Dendritic cell treated with granulocyte-macrophage colony-stimulating factor and Interleukin-4, amounts not matched to agents 40 ng/mL and 50 ng/mL, for 4 days (primary cell): ENCODE data around the gene TCAF2.
"Not testable (repeated sequence)": the region's sequence is repeated elsewhere in the genome, so short reads cannot be mapped to it uniquely, and the experiment has no call there.

Experiments
- H3K27ac Mint-ChIP-seq: one replicate; pipeline ENCODE4 v1.8.0; 2022; ENCODE audit warnings: mild to moderate bottlenecking, mixed read lengths
- H3K27me3 Mint-ChIP-seq: one replicate; pipeline ENCODE4 v1.8.0; 2022; ENCODE audit warnings: mild to moderate bottlenecking, mixed read lengths
- H3K36me3 Mint-ChIP-seq: one replicate; pipeline ENCODE4 v1.8.0; 2022; ENCODE audit warnings: low read depth, mixed read lengths
- H3K4me1 Mint-ChIP-seq: one replicate; pipeline ENCODE4 v1.8.0; 2022; ENCODE audit warnings: low read depth, mixed read lengths
- H3K4me3 Mint-ChIP-seq: one replicate; pipeline ENCODE4 v1.8.0; 2022; ENCODE audit warnings: mild to moderate bottlenecking, moderate library complexity, mixed read lengths
- H3K9me3 Mint-ChIP-seq: one replicate; pipeline ENCODE4 v1.8.0; 2022; ENCODE audit warnings: mixed read lengths
- intact Hi-C: fragments of 100-400 bp; cut with micrococcal nuclease; formaldehyde crosslinking; loops from one replicate; pipeline ENCODE4 v1.15.0; 2022

Gene TCAF2

GRCh38 chr7:143620646-143621045 lies at the start of gene TCAF2:
Gene TCAF2, plus strand, starts transcription at chr7:143620974.
- H3K4me1 Mint-ChIP-seq, H3K27ac Mint-ChIP-seq, H3K27me3 Mint-ChIP-seq, H3K36me3 Mint-ChIP-seq, intact Hi-C loops, H3K9me3 Mint-ChIP-seq: not testable (repeated sequence)
- peak within 1 kb of the TSS; percentile 45 for H3K4me3 Mint-ChIP-seq

GRCh38 chr7:143571501-143571900 lies 49.3 kb upstream of the TCAF2 start, which contains the start of gene CTAGE15:
Gene CTAGE15, plus strand, starts transcription at chr7:143571801. Its CDS starts 17 bp downstream, at chr7:143571818.
- H3K27me3 Mint-ChIP-seq, H3K9me3 Mint-ChIP-seq, H3K4me1 Mint-ChIP-seq, intact Hi-C loops, H3K4me3 Mint-ChIP-seq, H3K36me3 Mint-ChIP-seq, H3K27ac Mint-ChIP-seq: not testable (repeated sequence)

GRCh38 chr7:143588183-143588582 lies 32.6 kb upstream of the TCAF2 start:
- H3K36me3 Mint-ChIP-seq, H3K4me1 Mint-ChIP-seq, intact Hi-C loops, H3K27ac Mint-ChIP-seq, H3K4me3 Mint-ChIP-seq, H3K27me3 Mint-ChIP-seq, H3K9me3 Mint-ChIP-seq: not testable (repeated sequence)

GRCh38 chr7:143589897-143590296 lies 30.9 kb upstream of the TCAF2 start:
- H3K36me3 Mint-ChIP-seq, intact Hi-C loops, H3K9me3 Mint-ChIP-seq, H3K4me3 Mint-ChIP-seq, H3K27me3 Mint-ChIP-seq, H3K4me1 Mint-ChIP-seq, H3K27ac Mint-ChIP-seq: not testable (repeated sequence)

- H3K4me3 Mint-ChIP-seq, H3K27me3 Mint-ChIP-seq, H3K27ac Mint-ChIP-seq, H3K9me3 Mint-ChIP-seq, intact Hi-C loops, H3K36me3 Mint-ChIP-seq, H3K4me1 Mint-ChIP-seq: not testable (repeated sequence)
These were observed 22.7 kb upstream of the TCAF2 start for GRCh38 chr7:143598086-143598485.

- H3K4me3 Mint-ChIP-seq, H3K27ac Mint-ChIP-seq, H3K4me1 Mint-ChIP-seq, H3K36me3 Mint-ChIP-seq, H3K9me3 Mint-ChIP-seq, H3K27me3 Mint-ChIP-seq, intact Hi-C loops: not testable (repeated sequence)
These were observed 17.2 kb upstream of the TCAF2 start for GRCh38 chr7:143603549-143603948.

- H3K4me1 Mint-ChIP-seq, H3K27me3 Mint-ChIP-seq, H3K36me3 Mint-ChIP-seq, intact Hi-C loops, H3K27ac Mint-ChIP-seq, H3K9me3 Mint-ChIP-seq, H3K4me3 Mint-ChIP-seq: not testable (repeated sequence)
These were observed 14.7 kb upstream of the TCAF2 start for GRCh38 chr7:143606088-143606487.

- H3K27ac Mint-ChIP-seq, intact Hi-C loops: not testable (repeated sequence)
These were observed 5.2 kb upstream of the TCAF2 start for GRCh38 chr7:143615545-143615944.

GRCh38 chr7:143617204-143617603 lies 3.6 kb upstream of the TCAF2 start:
- H3K4me3 Mint-ChIP-seq, H3K4me1 Mint-ChIP-seq, H3K9me3 Mint-ChIP-seq, H3K36me3 Mint-ChIP-seq, H3K27me3 Mint-ChIP-seq, H3K27ac Mint-ChIP-seq, intact Hi-C loops: not testable (repeated sequence)

More at GRCh38 chr7:143615545-143615944, 5.2 kb upstream of the TCAF2 start:
- H3K27me3 Mint-ChIP-seq, H3K9me3 Mint-ChIP-seq, H3K4me1 Mint-ChIP-seq, H3K36me3 Mint-ChIP-seq, H3K4me3 Mint-ChIP-seq: not testable (repeated sequence)

- not testable (repeated sequence) for H3K4me1 Mint-ChIP-seq
These were observed 716 bp upstream of the TCAF2 start for GRCh38 chr7:143620058-143620457.

GRCh38 chr7:143621175-143621574 lies 401 bp downstream of the TCAF2 start:
- H3K4me1 Mint-ChIP-seq, H3K9me3 Mint-ChIP-seq, H3K27ac Mint-ChIP-seq, H3K4me3 Mint-ChIP-seq, H3K27me3 Mint-ChIP-seq, intact Hi-C loops, H3K36me3 Mint-ChIP-seq: not testable (repeated sequence)

More at GRCh38 chr7:143620058-143620457, 716 bp upstream of the TCAF2 start:
- intact Hi-C loops, H3K27ac Mint-ChIP-seq, H3K4me3 Mint-ChIP-seq, H3K27me3 Mint-ChIP-seq, H3K36me3 Mint-ChIP-seq, H3K9me3 Mint-ChIP-seq: not testable (repeated sequence)

GRCh38 chr7:143622130-143622529 lies 1.4 kb downstream of the TCAF2 start:
- H3K4me1 Mint-ChIP-seq, intact Hi-C loops, H3K36me3 Mint-ChIP-seq, H3K27me3 Mint-ChIP-seq, H3K27ac Mint-ChIP-seq, H3K4me3 Mint-ChIP-seq, H3K9me3 Mint-ChIP-seq: not testable (repeated sequence)

GRCh38 chr7:143630653-143631052 lies 9.9 kb downstream of the TCAF2 start:
- H3K4me1 Mint-ChIP-seq, H3K4me3 Mint-ChIP-seq, H3K9me3 Mint-ChIP-seq, intact Hi-C loops, H3K36me3 Mint-ChIP-seq, H3K27ac Mint-ChIP-seq, H3K27me3 Mint-ChIP-seq: not testable (repeated sequence)

GRCh38 chr7:143632506-143632905 lies 11.7 kb downstream of the TCAF2 start:
- H3K4me3 Mint-ChIP-seq, H3K27me3 Mint-ChIP-seq, H3K9me3 Mint-ChIP-seq, H3K4me1 Mint-ChIP-seq, intact Hi-C loops, H3K27ac Mint-ChIP-seq, H3K36me3 Mint-ChIP-seq: not testable (repeated sequence)

- intact Hi-C loops, H3K27me3 Mint-ChIP-seq, H3K36me3 Mint-ChIP-seq, H3K4me1 Mint-ChIP-seq, H3K9me3 Mint-ChIP-seq, H3K27ac Mint-ChIP-seq, H3K4me3 Mint-ChIP-seq: not testable (repeated sequence)
These were observed 12.3 kb downstream of the TCAF2 start for GRCh38 chr7:143633013-143633618.
